Psoas muscle (tissue), 8 donors: Measurements from ENCODE around the gene CXCR4. TPM values are rescaled to one million over a fixed set of nuclear protein-coding genes. Genes with fewer than 3 reads are reported as not detected.

ENCODE experiments used
- ATAC-seq, 4 donors: fragments of 200-7000 bp; cut with Tn5 transposase; one replicate each; pipeline ENCODE4 v1.9.1; 2020; ENCODE audit warnings: moderate library complexity in 3 of 4, mild to moderate bottlenecking in 2 of 4
- DNase-seq, 2 donors: peaks; one replicate each; pipeline ENCODE4 v3.0.0-alpha.2; 2020
- H3K27ac ChIP-seq: fragments of 200-600 bp; one replicate; pipeline ENCODE4 v1.8.0; 2022
- H3K27me3 ChIP-seq, 3 donors: fragments of 200-600 bp in 1 of 3; one replicate each; pipeline versions ENCODE4 v1.6.1 to v1.8.0; 2013 to 2022; ENCODE audit warnings: low read length in 2 of 3, mild to moderate bottlenecking in 2 of 3, moderate library complexity in 1 of 3; ENCODE audit not compliant: insufficient read depth in 3 of 3
- H3K36me3 ChIP-seq, 2 donors: fragments of 200-600 bp in 1 of 2; one replicate each; pipeline versions ENCODE4 v1.6.1 to v1.8.0; 2013 to 2022; ENCODE audit warnings: low read depth in 1 of 2, mild to moderate bottlenecking in 1 of 2, moderate library complexity in 1 of 2; ENCODE audit not compliant: insufficient read depth in 1 of 2
- H3K4me1 ChIP-seq: fragments of 200-600 bp; one replicate; pipeline ENCODE4 v1.8.0; 2022
- H3K4me3 ChIP-seq: fragments of 200-600 bp; one replicate; pipeline ENCODE4 v1.8.0; 2022; ENCODE audit warnings: mild to moderate bottlenecking
- H3K9me3 ChIP-seq: fragments of 200-600 bp; one replicate; pipeline ENCODE4 v1.8.0; 2022
- CTCF ChIP-seq: fragments of 200-600 bp; IDR thresholded peaks from one replicate; pipeline ENCODE4 v1.8.0; 2022; ENCODE audit warnings: antibody characterized with exemption
- WGBS, 3 donors: extraction: QIAGEN DNeasy Blood & Tissue Kit; methylation state at CpG; one replicate each; pipeline versions ENCODE4 v1.1.6 to v1.1.7; 2013; 5-methylcytosine and 5-hydroxymethylcytosine counted together
- intact Hi-C, 2 donors: fragments of 100-400 bp; cut with DNase I; formaldehyde crosslinking; loops; one replicate each; pipeline versions ENCODE4 v1.11.0 to v1.14.2; 2022
- polyA plus RNA-seq, 3 donors: library from polyadenylated mRNA; stranded (reverse); fragments of 200-250 nt; gene quantifications; one replicate each; pipeline ENCODE4 v1.2.3, GENCODE V29; 2013
- total RNA-seq, 4 donors: library from RNA; stranded (reverse); fragmentation: NEBNext Ultra II Directional in 2 of 4; extraction: Animal tissue kit (Norgen Biotek cat#: 25700) in 2 of 4; gene quantifications; one replicate each; pipeline versions ENCODE4 v1.2.1 to v1.2.4, GENCODE V29; 2021 to 2023
- donor health status: healthy with polysubstance abuse.
- donor health status: DM: no; HTN: no; CAD: no; lungs with moderate emphysema.
- donor health status: Bipolar disorder and iron deficiency.
- donor health status: healthy.
- donor health status: DM: yes; HTN: yes; CAD: no.
- donor health status: DM: no; HTN: no; CAD: no.
- donor health status: DM: no; HTN: no; CAD: no.
- donor health status: DM: yes; HTN: yes; CAD: no.

The CXCR4 gene
- total and polyA plus RNA-seq, 7 donors: 1.8 to 9.1 (median 3.0) TPM

GRCh38 chr2:136131484-136131960 is 13.6 kb upstream of the CXCR4 start:
- no peaks in the 10 kb centered on the region for H3K9me3 ChIP-seq
- H3K27ac ChIP-seq: no peak overlapping the region
- ATAC-seq (no peak), DNase-seq (no peak)
- no peak overlapping the region for H3K4me3 ChIP-seq
- H3K36me3 ChIP-seq: no peaks in the 10 kb centered on the region
- H3K4me1 ChIP-seq: no peaks in the 10 kb centered on the region
- no peak for TF ChIP-seq CTCF
- intact Hi-C loops: no loop called here
- WGBS, 3 donors: 90 to 91% (median 91%) methylated on average over 10 of the region's 10 CpGs
- H3K27me3 ChIP-seq: no peaks in the 10 kb centered on the region

GRCh38 chr2:136130511-136130910 is 12.6 kb upstream of the CXCR4 start:
- Histone ChIP-seq H3K27ac (no peak overlapping the region), H3K4me1 (no peaks in the 10 kb centered on the region), H3K27me3 (peaks cover 0 to 9% (median 5%) of the 10 kb centered on the region in 3 donors), H3K36me3 (no peaks in the 10 kb centered on the region), H3K4me3 (no peak overlapping the region), H3K9me3 (no peaks in the 10 kb centered on the region)
- no peak for TF ChIP-seq CTCF
- DNase-seq (no peak), ATAC-seq (no peak)
- 100% methylated on average over 1 of the region's 1 CpG for whole genome bisulfite sequencing, 3 donors
- intact Hi-C loops: no loop called here

GRCh38 chr2:136130045-136130444 is 12.1 kb upstream of the CXCR4 start:
- no peak overlapping the region for H3K27ac ChIP-seq

GRCh38 chr2:136129601-136130000 is 11.7 kb upstream of the CXCR4 start:
- no peaks in the 10 kb centered on the region for H3K9me3 ChIP-seq
- H3K36me3 ChIP-seq: no peaks in the 10 kb centered on the region
- ATAC-seq (no peak), DNase-seq (no peak)
- intact Hi-C loops: loop anchor here in 1 of 2 donors (5.0 kb wide), 1 partner anchor 108 kb away; no protein-coding TSS in a partner anchor
- H3K27me3 ChIP-seq: peaks cover 0 to 16% (median 5%) of the 10 kb centered on the region in 3 donors
- 55 to 65% (median 64%) methylated on average over 4 of the region's 4 CpGs for WGBS, 3 donors
- no peaks in the 10 kb centered on the region for H3K4me1 ChIP-seq
- no peak overlapping the region for H3K4me3 ChIP-seq
- H3K27ac ChIP-seq: no peak overlapping the region
- TF ChIP-seq CTCF: no peak

More at GRCh38 chr2:136130045-136130444, 12.1 kb upstream of the CXCR4 start:
- H3K27me3 ChIP-seq: peaks cover 0 to 11% (median 5%) of the 10 kb centered on the region in 3 donors
- H3K36me3 ChIP-seq: no peaks in the 10 kb centered on the region
- ATAC-seq (no peak), DNase-seq (no peak)
- no peak for TF ChIP-seq CTCF
- H3K9me3 ChIP-seq: no peaks in the 10 kb centered on the region
- intact Hi-C loops: no loop called here
- 64 to 76% (median 75%) methylated on average over 3 of the region's 3 CpGs for WGBS, 3 donors
- H3K4me1 ChIP-seq: no peaks in the 10 kb centered on the region
- H3K4me3 ChIP-seq: no peak overlapping the region

GRCh38 chr2:136128905-136129304 is 11.0 kb upstream of the CXCR4 start:
- Histone ChIP-seq H3K4me3 (no peak overlapping the region), H3K9me3 (no peaks in the 10 kb centered on the region), H3K4me1 (no peaks in the 10 kb centered on the region), H3K27ac (no peak overlapping the region), H3K27me3 (peaks cover 0 to 23% (median 5%) of the 10 kb centered on the region in 3 donors), H3K36me3 (no peaks in the 10 kb centered on the region)
- DNase-seq: no peak
- ATAC-seq: no peak
- no peak for TF ChIP-seq CTCF
- intact Hi-C loops: loop anchor here in 1 of 2 donors (5.0 kb wide), 1 partner anchor 108 kb away; no protein-coding TSS in a partner anchor
- 36 to 58% (median 53%) methylated on average over 1 of the region's 1 CpG for WGBS, 3 donors
